GM21717 (cell line): Measurements from ENCODE around the gene UBASH3A.
A peak's percentile ranks its signal among the peaks of the same experiment; 100 is the strongest.
"Not testable (repeated sequence)": the region's sequence is repeated elsewhere in the genome, so short reads cannot be mapped to it uniquely, and the experiment has no call there.

Experiments
- ATAC-seq: cut with Tn5 transposase; IDR thresholded peaks from one replicate; pipeline ENCODE4 v1.9.1; 2021; ENCODE audit warnings: mild to moderate bottlenecking, moderate library complexity; ENCODE audit not compliant: unreplicated experiment

UBASH3A gene

GRCh38 chr21:42406866-42407265 is 3.2 kb downstream of the UBASH3A start:
- no peak for ATAC-seq

- ATAC-seq, result no peak
Measured at GRCh38 chr21:42407476-42407875, 3.8 kb downstream of the UBASH3A start.

DNA sequence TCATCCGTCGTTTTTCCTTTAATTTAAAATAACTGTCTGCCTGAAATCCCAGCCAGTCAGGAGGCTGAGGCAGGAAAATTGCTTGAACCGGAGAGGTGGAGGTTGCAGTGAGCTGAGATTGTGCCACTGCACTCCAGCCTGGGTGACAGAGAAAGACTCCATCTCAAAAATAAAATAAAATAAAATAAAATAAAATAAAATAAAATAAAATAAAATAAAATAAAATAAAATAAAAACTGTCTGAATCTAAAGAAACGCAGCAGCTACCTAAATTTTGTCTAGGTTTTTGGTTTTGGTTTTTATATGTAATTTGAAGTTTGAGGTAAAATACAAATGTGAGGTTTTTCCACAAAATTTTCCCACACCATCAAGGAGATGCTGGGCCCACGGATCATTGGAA is 5.0 kb downstream of the UBASH3A start:
- not testable (repeated sequence) for ATAC-seq

GRCh38 chr21:42409366-42409765 is 5.7 kb downstream of the UBASH3A start:
- no peak for ATAC-seq

DNA sequence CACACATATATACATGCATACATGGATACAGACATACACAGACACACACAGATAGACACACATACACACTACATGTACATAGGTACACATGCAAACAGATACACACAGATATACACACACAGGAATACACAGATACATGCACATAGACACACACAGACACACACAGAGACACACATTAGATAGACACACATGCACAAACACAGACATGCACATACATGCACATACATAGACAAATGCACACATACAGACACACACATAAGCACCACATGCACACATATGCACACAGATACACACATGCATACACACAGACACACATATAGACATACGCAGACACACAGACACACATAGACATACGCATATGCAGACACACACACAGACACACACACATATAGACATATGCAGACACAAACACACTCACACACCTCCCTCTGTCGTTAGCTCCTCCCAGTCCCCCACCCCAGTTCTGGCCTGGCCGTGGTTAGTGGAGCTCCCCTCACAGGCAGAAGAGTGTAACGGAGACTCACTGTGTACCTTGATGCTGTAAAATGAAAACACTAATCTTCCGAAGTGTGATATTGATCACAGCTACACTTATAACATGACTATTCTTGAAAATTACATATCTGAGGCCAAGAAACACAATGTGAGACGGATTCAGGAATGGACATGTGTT is 7.6 kb downstream of the UBASH3A start:
- no peak for ATAC-seq

GRCh38 chr21:42411891-42412635 is 8.4 kb downstream of the UBASH3A start:
- ATAC-seq, result no peak

- no peak for ATAC-seq
Measured at GRCh38 chr21:42412636-42412933, 8.9 kb downstream of the UBASH3A start.

GRCh38 chr21:42413093-42413492 is 9.4 kb downstream of the UBASH3A start:
- no peak for ATAC-seq

- no peak for ATAC-seq
Measured at GRCh38 chr21:42413500-42413899, 9.8 kb downstream of the UBASH3A start.

DNA sequence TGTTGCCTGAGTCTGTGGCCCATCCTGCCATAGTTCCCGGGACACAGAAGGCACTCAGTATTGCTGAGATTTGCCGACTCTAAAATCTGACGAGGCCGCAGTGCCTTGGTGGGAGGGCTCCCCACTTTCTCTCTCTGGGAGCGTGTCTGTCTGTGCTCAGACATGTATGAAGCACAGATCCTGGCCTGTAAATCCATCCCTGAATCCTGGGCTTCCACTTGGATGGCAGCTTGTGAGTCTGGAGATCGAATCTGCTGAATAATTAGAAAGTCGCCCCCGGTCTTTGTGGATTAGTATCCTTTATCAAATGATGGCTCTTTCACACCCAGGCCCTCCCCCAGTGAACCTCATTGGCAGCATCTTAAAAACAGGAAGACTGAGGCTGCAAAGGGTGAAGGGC is 10.4 kb downstream of the UBASH3A start:
- ATAC-seq, result no peak

DNA sequence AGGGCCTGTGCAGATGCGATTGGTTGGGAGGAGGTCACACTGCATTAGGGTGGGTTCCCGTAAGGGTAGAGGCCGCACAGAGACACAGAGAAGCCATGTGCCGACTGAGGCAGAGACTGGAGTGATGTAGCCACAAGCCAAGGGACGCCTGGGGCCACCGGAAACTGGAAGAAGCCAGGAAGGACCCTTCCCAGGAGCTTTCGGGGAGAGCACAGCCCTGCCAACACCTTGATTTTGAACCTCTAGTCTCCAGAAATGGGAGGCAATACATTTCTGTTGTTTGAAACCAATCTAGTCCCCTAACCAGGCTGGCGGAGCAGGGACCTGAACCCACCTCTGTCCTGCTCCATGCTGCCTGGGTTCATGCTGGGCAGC is 10.8 kb downstream of the UBASH3A start:
- no peak for ATAC-seq

DNA sequence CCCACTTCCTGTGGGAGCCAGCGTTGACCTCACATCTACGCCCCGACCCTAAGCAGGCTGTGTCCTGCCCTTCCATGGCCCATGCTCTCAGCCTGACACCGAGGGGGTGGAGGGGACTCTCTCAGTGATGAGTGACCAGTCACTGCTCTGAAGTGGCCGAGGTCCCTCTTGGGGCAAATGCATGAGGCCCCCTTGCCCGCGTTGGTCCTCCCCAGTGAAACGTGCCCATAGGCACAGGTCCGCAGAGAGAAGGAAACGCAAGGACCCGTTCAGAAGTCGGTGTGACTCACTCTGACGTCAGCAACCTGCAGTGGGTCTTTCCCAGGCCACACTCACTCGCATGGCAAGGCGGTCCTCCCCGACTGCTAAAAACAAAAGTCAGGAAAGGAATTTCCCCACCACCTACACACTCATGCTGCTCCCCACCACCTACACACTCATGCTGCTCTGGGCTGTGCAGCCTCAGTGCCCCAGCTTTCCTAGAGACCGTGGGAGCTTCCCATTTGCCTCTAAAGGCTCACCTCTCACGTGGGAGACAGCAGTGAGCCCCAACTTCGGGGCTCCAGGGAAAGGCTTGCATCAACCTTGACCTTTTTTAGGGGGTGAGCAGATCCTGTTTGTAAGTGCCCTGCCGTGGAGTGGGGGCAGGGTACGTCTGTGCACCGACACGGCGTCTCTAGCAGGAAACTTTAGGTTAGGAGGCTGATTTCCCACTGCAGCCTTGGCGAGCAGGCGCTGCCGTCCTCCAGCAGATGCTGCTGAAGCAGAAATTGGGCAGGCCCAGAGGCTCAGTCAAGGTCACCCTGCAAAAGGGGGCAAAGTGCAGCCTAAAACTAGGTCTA is 11.4 kb downstream of the UBASH3A start:
- peak; percentile 57 for ATAC-seq

DNA sequence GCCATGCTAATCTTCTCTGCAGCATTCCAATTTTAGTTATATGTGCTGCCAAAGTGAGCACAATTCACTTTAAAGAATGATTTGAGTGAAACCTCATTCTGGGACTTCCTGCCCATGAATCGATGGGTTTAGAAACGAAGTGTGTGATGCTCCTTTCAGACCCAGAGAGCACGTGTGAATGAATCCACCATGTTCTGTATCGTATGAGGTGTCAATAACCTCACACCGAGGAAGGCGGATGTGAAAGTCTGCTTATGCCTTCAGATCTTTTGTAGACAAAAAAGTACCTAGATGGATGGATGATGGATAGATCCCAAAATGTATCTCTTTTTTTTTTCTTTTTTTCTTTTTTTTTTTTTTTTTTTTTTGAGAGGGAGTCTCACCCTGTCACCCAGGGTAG is 13.8 kb downstream of the UBASH3A start:
- ATAC-seq, result no peak

GRCh38 chr21:42418886-42419285 is 15.2 kb downstream of the UBASH3A start:
- ATAC-seq, result no peak

- ATAC-seq, result no peak
Measured at GRCh38 chr21:42419845-42420244, 16.1 kb downstream of the UBASH3A start.

DNA sequence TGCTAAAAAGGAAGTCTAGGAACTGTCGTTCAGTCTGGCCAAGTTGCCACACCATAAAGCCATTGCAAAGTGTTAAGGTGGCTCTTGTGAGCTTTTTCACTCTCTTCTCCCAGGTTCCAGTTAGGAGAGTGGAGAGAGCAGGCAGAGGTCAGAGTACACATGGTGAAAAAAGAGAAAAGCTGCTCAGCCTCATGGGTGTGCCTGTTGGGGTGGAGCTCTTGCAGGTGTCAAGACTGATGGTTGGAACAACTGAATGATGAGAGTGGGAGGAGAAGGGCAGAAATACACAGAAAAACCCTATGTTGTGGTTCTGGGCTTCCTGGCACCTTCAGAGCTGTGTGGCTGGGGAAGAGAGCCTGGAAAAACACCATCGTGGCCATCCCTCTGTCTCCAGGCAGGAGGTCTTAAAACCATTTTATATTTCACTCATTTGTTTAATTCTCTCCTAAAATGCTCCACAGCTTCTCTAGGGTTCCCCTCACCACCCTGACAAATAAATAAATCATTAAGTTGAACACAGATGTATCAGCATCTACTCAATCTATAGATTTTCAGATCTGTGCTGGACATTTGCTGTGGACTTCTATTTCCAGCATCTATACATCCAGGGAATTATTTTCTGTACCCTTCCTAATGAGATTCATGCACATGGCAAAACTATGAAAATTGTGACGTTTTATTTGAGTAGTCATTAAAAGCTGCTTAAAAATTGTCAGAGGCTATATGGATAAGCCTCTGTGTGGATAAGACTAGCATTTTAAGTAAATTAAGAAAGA is 17.5 kb downstream of the UBASH3A start:
- no peak for ATAC-seq

DNA sequence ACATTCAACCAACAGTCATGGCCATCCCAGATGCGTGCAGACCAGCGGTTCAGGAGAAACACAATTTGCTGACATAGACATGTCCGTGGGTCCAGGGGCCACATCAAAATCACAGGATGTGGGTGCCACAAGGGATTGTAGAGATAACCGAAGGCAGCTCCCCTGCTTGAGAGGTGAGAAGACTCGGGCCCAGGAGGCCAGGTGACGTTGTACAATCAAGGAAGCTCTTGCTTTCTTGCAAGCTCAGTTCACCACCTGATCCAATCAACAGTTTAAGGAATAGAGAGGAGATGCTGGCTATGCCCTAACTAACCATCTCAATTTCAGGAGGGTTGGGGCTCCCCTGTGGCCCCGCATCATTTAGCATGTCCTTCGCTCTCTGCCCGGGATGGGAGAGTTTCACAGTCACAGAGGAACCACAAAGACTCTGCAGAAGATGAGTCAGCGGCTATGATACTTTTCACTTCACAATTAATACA is 19.5 kb downstream of the UBASH3A start:
- ATAC-seq, result peak; percentile 43

DNA sequence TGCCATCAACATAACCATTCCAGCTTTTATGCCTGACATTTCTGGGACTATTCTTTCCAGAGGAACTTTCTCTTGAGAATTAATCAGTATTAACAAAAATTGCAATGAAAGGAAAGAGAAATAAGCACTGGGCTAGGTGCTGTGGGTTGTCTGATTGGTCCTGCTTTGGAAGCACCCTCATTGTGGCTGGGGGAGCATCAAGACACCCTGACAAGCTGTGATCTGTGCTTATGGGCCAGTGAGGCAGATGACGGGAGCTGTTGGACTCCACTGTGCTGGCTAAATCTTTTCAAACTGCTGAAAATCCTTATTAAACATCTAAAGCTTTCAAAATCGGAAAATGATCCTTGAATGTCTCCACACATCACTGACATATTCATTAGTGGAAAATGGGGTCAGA is 20.0 kb downstream of the UBASH3A start:
- no peak for ATAC-seq

- no peak for ATAC-seq
Measured at GRCh38 chr21:42424914-42425541, 21.3 kb downstream of the UBASH3A start.

- no peak for ATAC-seq
Measured at GRCh38 chr21:42425591-42425990, 21.9 kb downstream of the UBASH3A start.

GRCh38 chr21:42426424-42426823 is 22.7 kb downstream of the UBASH3A start:
- ATAC-seq, result no peak
